Measurements from ENCODE around the gene FRAS1.

GRCh38 chr4:78031417-78031950 lies 25.6 kb upstream of the FRAS1 start:
- TF ChIP-seq CTCF (IDR thresholded peaks at IDR 0.05) (no peak), POLR2A (IDR thresholded peaks at IDR 0.05) (no peak), POLR2AphosphoS5 (IDR thresholded peaks at IDR 0.05) (no peak)

All from prostate gland (tissue), 2 donors.